C1 segment of cervical spinal cord (tissue), 14 donors: ENCODE data around the gene RAB3C.
"Not testable (repeated sequence)": the region's sequence is repeated elsewhere in the genome, so short reads cannot be mapped to it uniquely, and the experiment has no call there.

ENCODE experiments used
- DNase-seq, 14 donors: peaks; one replicate each; lab custom pipeline; 2025; lab: John Stamatoyannopoulos, UW

RAB3C gene, protein sequence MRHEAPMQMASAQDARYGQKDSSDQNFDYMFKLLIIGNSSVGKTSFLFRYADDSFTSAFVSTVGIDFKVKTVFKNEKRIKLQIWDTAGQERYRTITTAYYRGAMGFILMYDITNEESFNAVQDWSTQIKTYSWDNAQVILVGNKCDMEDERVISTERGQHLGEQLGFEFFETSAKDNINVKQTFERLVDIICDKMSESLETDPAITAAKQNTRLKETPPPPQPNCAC

DNA sequence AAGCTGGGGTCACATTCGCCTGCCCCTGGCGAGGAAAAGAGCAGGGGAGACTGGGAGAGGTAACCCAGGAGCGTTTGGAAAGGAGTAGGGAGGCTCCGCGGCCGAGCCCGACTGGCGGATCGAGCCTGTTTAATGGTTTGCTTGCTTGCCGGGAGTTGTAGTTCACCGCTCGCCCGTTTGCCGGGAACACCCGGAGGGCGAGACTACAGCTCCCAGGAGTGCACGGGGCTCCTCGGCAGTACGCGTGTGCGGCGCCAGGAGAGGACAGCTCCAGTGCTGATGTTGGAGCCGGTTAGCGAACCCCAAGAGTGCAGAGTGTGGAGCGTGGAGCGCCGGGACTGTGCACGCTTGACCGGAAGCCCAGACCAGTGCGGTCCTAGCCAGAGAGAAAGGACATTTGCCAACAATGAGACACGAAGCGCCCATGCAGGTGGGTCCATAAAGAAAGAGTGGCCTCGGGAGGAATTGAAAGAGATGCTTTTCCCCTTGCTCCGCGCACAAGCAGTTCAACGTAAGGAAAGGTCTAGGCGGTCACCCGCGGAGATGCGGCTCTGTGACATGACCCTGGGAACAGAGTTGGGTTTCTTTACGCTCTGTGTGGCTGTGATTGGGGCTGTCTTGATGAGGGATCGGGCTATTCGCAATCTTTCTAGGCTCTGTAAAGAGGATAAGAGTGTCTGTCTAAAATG is at the start of gene RAB3C:
RAB3C (plus strand) TSS at position 273 of the 689 bp plus-strand sequence; CDS start at position 407, 134 bp downstream.
- DNase-seq, result peak; percentile 33 to 98 (median 86)

DNA sequence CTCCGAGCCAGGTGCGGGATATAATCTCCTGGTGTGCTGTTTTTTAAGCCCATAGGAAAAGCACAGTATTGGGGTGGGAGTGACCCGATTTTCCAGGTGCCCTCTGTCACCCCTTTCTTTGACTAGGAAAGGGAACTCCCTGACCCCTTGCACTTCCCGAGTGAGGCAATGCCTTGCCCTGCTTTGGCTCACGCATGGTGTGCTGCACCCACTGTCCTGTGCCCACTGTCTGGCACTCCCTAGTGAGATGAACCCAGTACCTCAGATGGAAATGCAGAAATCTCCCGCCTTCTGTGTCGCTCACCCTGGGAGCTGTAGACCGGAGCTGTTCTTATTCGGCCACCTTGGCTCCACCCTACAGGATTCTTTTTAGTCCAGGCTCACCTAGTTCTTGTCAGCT is 40.9 kb upstream of the RAB3C start:
- not testable (repeated sequence) for DNase-seq

DNA sequence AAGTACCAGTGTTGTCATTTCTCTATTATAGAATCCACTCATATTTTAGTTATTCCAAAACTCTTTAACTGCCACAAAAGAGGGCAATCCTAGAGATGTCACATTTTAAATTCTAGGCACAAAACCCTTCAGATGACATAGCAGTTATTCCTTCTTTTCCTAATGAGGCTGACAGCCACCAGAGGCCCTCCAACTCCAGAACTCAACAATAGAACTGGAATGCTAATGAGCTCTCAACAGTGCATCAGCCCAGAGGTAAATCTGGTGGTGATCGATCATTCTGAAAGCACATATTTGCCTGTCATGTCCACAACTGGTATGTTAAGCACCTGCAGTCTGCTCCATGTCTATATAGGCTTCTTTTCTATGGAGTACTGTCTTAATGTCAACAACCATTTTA is 40.2 kb upstream of the RAB3C start:
- no peak for DNase-seq

DNA sequence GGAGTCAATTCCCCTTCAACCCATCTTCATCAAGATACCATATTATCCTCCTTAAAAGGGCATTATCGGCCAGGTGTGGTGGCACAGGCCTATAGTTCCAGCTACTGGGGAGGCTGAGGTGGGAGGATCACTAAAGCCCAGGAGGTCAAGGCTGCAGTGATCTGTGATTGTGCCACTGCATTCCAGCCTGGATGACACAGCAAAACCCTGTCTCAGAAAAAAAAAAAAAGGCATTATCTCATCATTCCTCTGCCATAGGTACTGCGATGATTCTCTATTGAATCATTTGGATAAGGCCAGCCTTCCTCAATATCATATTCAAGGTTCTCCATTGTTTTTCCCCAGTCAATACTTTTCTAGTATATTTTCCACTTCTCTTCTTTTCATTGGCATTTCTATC is 39.2 kb upstream of the RAB3C start:
- no peak for DNase-seq

DNA sequence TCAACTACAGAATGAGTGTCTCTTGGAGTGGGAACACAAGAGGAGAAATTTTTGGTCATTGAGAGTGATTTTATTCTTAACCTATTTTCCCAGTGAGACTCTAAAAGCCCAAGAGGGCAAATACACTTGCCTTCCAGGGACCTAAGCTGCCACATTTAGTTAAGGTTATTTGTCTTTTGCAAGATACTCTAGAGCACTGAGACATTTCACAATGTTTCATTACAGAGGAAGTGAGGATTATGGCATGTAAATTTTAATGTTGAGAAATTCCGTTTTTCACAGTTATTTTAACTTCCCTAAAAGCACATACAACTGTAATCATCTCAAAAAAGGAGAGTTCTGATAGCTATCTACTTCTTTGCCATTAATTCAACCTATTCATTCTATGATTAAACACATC is 38.7 kb upstream of the RAB3C start:
- no peak for DNase-seq

DNA sequence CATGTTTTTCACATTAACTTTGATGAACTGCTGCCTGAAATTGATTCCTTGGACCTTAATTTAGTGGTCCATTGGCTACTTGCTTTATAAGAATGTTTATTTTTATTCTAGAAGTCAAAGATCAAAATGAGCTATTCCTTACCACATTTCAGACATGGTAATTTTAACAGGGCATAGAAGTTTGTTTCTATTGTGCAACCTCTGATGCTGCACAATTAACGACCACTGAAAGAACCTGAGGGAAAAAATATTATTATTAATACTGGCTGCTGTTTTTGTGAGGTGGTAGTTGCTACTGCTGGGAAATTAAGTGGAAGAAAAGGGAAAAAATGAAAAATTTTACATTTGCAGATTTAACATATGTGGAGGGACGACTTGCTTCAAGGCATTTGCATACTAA is 37.9 kb upstream of the RAB3C start:
- no peak for DNase-seq

DNA sequence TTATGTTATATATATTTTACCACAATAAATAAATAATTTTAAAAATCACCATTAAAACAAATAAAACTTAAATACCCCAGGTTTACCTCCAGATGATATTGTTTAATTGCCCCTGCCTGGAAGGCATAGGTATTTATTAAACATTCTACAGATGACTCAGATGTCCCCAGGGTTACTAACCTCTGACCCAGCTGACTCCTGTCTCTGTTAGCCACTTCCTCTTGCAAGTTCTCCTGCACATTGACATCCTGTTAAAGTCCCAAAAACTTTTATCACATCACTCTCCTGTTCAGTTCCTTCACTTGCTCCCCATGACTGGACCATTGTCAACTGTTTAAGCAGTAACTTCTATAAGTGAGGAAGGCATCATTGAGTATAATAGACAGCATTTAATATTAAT is 37.0 kb upstream of the RAB3C start:
- no peak for DNase-seq

DNA sequence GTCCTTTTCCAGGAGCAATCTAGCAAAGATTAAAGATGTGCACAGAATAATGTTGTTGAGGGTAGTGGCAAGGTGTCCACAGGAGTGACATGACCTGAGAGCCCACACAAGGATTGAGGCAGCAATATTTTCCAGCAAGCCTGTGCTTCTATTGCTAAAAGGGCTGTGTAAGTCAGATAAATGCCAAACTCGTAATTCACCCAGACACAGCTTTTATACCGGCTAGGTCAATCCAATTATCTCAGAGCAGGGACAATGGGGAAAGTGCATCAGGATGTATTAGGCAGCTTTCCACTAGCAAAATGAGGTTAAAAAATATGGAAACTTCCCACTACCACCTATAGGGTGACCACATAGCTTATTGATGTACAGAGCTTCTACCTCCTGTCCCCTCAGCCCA is 34.8 kb upstream of the RAB3C start:
- no peak for DNase-seq

DNA sequence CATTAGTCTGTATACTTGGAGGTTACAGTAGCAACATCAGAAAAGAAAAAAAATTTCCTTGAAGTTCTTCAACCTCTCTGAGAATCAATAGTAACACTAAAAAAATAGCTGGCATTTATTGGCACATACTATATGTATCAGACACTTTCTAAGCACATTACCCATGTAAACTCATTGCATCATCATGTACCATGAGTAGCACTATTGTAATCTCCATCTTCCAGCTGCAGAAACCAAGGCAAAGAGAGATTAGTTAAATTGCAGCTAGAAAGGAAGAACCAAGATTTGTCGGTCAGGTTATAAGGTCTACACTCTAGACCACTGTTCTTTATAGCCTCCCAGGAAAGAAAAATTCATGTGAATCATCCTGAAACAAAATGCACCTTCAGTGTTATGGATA is 31.4 kb upstream of the RAB3C start:
- no peak for DNase-seq

DNA sequence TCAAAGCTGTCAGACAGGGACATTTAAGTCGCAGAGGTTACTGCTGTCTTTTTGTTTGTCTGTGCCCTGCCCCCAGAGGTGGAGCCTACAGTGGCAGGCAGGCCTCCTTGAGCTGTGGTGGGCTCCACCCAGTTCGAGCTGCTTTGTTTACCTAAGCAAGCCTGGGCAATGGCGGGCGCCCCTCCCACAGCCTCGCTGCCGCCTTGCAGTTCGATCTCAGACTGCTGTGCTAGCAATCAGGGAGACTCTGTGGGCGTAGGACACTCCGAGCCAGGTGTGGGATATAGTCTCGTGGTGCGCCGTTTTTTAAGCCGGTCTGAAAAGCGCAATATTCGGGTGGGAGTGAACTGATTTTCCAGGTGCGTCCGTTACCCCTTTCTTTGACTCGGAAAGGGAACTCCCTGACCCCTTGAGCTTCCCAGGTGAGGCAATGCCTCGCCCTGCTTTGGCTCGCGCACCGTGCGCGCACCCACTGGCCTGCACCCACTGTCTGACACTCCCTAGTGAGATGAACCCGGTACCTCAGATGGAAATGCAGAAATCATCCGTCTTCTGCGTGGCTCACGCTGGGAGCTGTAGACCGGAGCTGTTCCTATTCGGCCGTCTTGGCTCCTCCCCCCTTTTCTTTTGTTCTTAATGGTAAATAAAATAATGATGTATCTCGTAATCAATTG is 25.1 kb upstream of the RAB3C start:
- DNase-seq, result not testable (repeated sequence)

DNA sequence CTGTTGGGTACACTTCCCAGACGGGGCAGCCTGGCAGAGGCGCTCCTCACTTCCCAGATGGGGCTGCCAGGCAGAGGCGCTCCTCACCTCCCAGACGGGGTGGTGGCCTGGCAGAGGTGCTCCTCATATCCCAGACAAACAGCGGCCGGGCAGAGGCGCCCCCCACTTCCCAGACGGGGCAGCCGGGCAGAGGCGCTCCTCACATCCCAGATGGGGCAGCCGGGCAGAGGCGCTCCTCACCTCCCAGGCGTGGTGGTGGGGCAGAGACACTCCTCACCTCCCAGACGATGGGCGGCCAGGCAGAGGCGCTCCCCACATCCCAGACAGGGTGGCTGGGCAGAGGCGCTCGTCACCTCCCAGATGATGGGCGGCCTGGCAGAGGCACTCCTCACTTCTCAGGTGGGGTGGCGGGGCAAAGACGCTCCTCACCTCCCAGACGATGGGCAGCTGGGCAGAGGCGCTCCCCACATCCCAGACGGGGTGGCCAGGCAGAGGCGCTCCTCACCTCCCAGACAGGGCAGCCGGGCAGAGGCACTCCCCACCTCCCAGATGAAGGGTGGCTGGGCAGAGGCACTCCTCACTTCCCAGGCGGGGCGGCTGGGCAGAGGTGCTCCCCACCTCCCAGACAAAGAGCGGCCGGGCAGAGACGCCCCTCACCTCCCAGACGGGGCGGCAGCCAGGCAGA is 19.7 kb upstream of the RAB3C start:
- not testable (repeated sequence) for DNase-seq

DNA sequence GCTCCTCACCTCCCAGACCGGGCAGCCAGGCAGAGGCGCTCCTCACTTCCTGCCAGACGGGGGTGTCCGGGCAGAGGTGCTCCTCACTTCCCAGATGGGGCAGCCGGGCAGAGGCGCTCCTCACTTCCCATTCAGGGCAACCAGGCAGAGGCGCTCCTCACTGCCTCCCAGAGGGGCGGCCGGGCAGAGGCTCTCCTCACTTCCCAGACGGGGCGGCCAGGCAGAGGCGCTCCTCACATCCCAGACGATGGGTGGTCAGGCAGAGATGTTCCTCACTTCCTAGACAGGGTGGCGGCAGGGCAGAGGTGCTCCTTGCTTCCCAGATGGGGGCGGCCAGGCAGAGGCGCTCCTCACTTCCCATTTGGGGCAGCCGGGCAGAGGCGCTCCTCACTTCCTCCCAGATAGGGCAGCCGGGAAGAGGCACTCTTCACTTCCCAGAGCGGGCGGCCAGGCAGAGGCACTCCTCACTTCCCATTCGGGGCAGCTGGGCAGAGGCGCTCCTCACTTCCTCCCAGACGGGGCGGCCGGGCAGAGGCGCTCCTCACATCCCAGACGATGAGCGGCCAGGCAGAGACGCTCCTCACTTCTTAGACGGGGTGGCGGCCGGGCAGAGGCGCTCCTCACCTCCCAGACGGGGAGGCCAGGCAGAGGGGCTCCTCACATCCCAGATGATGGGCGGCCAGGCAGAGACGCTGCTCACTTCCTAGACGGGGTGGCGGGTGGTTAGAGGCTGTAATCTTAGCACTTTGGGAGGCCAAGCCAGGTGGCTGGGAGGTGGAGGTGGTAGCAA is 18.6 kb upstream of the RAB3C start:
- DNase-seq, result not testable (repeated sequence)

DNA sequence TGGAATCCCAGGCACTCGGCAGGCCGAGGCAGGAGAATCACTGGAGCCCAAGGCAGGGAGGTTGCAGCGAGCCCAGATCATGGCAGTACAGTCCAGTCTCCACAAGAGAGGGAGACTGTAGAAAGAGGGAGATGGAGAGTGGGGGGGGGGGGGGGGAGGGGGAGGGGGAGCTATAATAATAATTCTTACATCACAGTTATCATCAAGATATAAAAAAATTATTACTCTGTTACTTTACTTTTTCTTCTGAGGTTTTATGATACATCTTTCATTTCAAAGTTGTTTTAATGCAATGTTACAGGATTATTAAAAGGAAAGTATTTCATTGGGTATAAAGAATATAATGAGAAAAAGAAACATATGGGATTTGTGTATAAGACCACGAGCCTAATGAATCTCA is 17.8 kb upstream of the RAB3C start:
- DNase-seq, result no peak

DNA sequence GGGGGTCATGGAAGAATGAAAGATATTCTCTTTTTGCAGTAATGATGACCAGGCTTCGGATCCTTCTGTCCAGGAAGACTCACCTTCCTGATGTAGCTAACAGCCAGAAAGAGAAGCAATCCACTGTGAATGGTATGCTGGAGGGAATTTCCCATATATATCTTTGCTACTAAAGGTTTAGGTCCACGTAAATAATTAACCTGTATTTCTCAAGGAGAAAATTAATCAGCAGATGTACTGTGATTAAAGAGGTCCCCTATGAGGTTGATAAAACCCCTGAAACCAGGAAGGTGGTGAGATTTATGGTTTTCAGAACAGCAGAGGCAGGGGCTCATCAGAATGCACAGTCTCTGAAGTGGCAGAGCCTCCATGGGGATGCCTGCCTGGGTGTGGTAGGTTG is 11.4 kb upstream of the RAB3C start:
- DNase-seq, result no peak

DNA sequence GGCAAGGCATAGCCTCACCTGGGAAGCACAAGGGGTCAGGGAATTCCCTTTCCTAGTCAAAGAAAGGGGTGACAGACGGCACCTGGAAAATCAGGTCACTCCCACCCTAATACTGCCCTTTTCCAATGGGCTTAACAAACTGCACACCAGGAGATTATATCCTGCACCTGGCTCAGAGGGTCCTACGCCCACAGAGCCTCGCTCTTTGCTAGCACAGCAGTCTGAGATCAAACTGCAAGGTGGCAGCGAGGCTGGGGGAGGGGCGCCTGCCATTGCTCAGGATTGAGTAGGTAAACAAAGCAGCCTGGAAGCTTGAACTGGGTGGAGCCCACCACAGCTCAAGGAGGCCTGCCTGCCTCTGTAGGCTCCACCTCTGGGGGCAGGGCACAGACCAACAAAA is 9.9 kb upstream of the RAB3C start:
- DNase-seq, result not testable (repeated sequence)

DNA sequence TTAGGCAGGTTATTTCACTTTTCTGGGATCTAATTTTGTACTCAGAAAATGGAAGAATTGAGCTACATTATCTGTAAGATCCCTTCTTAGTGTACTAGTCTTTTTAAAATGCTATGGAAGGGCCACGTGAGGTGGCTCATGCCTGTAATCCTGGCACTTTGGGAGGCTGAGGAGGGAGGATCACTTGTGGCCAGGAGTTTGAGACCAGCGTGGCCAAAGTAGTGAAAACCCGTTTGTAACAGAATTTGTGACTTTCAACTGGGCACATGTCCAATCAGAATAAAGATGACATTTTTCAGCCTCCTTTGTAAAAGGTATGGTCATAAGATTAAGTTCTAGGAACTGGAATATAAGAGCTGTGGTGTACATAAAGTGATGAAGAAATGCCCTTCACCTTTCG is 3.1 kb upstream of the RAB3C start:
- no peak for DNase-seq

DNA sequence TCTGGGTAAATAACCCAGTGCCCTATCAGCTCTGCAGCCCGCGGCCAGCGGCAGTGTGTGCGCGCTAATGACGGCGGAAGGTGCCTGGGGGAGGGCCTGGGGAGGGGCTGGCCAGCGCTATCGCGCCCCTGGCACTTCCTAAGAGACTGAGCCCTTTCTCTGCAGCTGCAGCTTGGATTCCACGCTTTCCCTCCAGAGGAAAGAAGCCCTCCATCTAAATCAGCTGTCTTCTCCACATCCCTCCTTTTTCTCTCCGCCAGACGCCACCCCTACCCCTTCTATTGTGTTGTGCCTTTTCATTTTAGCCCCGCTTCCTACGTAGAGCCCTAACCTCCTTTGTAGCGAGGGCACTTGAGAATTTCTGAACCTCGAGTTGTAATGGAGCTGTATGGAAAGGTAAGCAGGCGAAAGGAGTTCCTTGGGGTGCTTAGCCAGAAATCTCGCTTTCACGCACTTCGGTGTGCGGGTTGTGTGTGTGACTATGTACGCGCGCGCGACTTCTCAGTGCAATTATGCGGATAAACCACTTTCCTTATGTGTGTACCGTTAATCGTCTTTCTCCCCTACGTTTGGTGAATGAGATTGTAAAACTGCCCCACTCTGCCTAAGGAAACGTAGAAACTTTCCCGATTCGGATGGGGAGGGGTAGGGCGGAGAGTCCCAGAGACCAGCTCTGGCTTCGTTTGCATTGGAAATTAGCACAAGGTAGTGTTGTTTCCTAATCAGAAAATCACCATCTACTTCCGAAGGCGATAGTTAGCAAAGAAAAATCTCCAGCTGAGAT is 664 bp upstream of the RAB3C start:
- DNase-seq, result peak in 3 of 14 donors; percentile 1 to 39 (median 37)

DNA sequence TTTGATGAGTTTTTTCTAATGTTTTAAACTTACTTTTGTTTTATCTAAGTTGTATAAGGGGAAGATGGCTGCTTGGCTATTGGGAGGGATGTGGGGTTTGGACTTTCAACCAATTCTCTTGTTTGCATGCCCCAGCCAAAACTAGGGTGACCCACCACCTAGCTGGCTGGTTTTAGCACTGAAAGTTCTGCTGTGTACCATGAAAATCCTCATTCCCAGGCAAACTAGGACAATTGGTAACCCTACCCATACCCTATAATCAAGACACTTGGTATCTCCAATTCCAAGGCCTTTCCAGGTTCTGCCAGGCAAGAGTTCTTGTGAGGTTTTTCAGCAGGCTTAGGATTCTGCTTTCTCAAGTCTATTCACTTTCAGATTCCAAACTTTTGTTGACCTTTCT is 13.1 kb downstream of the RAB3C start:
- DNase-seq, result no peak

DNA sequence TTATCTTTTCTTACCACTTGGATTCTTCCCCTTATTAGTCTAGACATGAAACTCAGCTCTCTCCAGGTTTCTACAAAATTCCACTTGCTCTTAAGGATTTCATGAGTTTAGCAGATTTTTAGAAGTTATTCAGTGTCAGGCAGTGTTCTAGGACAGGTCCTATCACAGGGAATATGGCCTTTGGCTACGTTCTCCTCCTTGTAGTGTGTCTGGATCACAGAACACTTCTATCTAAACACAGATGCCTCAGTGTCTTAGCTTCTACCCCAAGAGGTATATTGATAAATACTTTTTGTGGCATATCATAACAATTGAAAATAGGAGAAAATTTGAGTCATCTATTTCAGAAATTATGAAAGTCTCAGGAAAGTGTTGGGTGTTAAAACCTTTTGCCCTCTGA is 15.6 kb downstream of the RAB3C start:
- no peak for DNase-seq

DNA sequence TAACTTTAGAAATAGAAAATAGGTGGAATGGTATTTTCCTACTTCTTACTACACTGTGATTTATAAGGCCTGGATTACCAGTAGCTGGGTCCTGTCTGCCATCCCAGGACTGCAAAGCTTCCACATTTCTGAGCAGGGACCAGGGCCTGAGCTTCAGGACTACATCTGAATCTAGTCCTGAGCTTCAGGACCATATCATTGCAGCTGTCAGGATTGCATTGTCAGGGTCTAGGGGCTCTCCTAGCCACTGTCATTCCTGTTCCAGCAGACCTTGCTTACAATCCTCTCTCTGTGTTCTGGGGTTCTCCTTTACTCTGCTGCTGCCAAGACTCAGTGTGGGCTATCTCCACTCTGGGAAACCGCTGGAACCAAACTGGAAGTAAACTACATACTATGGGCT is 16.3 kb downstream of the RAB3C start:
- no peak for DNase-seq

DNA sequence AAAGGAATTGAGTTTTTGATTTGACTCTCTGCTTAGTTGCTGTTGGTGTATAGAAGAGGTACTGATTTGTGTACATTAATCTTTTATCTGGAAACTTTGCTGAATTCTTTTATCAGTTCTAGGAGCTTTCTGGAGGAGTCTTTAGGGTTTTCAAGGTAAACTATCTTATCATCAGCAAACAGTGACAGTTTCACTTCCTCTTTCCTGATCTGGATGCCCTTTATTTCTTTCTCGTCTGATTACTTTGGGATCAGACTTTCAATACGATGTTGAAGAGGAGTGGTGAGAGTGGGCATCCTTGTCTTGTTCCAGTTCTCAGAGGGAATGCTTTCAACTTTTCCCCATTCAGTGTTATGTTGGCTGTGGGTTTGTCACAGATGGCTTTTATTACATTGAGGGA is 17.7 kb downstream of the RAB3C start:
- not testable (repeated sequence) for DNase-seq
